Suppressor macrophage treated with lipopolysaccharide for 4 hours (primary cell): Measurements from ENCODE around the gene MOB3B.
A peak's percentile ranks its signal among the peaks of the same experiment; 100 is the strongest.

Experiments
- DNase-seq: peaks from one replicate; pipeline ENCODE4 v3.0.0-alpha.2; 2020

Gene MOB3B

DNA sequence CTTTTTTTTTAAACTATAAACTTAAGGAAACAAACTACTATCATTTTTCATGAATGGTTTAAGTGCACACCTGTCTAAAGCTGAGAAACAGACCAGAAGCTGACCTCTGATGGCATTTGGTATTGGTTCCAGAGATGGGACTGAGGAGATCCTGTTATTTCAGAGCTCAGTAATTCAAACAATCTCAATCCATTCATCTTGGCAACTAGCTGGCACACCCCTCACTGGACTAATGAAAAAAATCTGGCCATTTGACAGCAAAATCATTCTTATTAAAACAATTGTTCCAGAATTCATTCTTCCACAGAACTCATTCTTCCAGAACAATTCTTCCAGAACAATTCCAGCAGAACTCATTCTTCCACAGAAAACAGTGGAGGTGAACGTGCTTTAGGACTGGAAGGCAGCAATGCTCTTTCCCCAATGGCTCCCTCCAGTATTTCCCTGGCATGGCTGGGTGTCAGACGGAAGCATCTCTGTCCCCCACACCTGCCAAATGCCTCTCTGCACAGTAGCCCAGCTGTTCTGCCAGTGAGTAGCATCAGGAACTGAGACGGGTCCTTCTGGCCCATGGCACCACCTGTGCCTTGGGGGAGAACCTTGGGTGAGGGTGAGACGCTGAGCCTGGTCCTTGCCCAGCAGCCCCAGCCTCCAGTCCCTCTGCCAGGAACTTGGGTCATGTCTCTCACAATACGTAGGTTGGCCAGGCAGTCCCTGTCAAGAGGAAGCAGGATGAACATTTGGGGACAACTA is 145.2 kb downstream of the MOB3B start:
- DNase-seq: no peak

DNA sequence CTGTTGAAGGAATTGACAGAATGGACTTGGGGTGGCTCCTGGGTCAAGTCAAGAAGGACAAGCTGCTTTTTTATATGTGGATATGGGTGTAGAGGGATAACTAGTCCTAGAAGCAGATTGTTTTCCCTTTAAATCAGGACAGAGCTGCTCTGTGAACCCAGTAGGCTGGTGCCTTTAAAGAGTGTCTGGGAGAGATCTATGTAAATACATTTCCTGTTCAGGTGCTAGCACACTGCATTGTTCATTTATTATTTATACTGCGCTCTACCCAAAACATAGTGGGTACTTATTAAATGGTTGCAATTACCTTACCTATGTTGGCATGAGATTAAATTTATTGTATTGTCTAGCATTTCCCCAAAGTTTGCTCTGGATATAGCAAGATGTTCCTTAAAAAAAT is 146.1 kb downstream of the MOB3B start:
- DNase-seq: no peak

DNA sequence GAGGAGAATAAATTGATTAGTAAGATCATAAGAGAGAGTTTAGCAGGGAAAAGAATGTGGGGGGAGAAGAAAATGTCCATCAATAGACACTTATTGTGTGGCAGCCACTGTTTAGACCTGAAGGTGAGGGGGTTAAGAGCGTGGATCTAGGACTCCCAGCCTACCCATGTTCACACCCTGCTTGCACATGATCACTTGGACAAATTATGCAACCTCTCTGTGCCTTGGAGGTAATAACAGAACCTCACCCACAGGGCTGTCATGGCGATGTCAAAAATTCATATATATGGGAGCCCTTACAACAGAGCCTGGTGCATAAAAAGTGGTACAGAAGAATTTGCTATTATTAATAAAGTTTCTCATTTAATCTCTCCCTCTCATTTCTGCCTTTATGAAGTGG is 146.6 kb downstream of the MOB3B start:
- no peak for DNase-seq

GRCh38 chr9:27382308-27382707 is 147.3 kb downstream of the MOB3B start:
- DNase-seq: no peak

- DNase-seq: no peak
Observed at GRCh38 chr9:27379311-27380251, 150.0 kb downstream of the MOB3B start.

DNA sequence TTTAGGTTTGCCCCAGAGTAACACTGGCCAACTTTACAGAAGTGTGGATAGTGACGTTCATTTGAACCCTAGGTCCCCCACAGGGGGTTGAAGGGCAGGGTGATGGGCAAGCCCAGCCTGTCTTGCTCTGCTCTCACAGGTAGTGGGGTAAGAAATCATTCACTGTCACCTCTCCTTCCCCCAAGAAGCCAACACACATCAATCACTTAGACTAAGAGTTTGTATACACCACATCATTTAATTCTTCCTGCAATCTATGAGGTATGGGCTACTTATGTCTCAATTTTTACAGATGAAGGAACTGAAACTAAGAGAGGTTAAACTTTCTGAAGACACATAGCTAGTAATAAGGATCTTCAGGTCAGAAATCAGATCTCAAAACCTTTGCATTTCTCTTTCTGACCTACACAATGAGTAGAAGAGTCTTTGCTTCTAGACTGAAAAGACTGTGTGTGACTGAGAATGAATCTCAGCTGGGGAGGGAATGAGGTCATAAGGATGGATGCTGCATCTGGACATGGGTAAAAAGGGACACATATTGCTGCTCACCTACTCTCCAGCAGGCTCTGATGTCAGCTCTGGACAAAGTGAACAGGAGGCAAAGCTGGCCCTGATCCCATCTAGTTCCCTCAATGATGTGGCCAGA is 151.7 kb downstream of the MOB3B start:
- no peak for DNase-seq

DNA sequence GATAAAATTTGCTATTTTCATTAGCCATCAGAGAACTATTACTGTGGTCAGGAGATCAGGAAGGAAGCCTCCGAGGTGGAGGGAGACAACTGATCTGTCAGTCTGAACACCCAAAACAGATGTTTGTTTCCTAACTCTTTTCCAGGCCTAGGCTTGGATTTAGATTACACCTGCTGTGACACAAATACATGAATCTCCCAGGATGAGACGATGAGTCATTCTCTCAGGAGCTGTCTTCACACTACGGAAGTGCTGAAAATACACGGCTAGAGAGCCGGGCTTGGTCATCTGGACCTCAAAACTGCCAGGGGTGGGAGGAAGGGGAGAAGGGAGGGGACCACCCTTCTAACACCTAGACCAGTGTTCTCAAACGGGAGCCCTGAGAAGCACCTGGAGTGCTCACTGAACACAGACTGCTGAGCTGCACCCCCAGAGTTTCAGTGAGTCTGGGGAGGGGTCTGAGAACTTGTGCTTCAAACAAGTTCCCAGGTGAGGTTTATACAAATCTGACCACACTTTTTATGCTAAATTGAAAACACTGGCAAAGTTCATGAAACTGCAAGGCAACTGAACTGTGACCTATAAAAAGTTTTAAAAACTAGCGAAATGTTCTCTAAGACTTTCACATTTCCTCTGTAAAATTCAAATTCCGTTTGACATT is 152.3 kb downstream of the MOB3B start:
- DNase-seq: no peak

- no peak for DNase-seq
Observed at GRCh38 chr9:27373851-27374250, 155.8 kb downstream of the MOB3B start.

- no peak for DNase-seq
Observed at GRCh38 chr9:27372615-27373014, 157.0 kb downstream of the MOB3B start.

GRCh38 chr9:27371382-27371781 is 158.2 kb downstream of the MOB3B start:
- DNase-seq: no peak

- peak; percentile 85 for DNase-seq
Observed at GRCh38 chr9:27369591-27369990, 160.0 kb downstream of the MOB3B start.

DNA sequence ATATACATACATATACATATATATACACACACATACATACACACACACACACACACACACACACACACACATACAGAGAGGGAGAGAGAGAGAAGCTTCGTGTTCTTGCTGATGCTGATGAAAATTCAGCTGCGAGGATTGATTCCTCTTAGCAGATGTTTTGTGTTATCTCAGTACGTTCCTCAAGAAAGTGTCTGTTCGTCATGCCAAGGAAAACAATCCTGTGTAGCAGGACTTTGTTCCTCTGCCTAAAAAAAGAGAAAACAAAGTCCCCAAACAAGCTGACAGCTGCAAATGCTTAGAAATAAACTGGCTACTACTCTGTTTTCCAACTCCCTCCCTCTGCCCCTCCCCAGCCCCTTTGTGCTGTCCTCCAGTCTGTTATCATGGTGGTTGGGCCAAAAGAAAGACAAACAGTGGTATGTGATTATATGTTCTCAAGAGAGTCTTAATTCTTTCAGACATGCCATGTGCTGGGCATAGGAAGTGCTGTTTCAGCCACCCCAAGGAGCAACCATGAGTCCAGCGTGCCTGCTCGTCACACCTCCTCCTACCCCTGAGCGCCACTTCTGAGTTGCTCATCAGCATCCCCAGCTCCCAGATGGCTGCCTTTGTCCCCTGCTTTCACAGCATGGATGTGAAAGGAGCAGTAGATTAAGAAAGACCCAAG is 161.2 kb downstream of the MOB3B start:
- DNase-seq: no peak

DNA sequence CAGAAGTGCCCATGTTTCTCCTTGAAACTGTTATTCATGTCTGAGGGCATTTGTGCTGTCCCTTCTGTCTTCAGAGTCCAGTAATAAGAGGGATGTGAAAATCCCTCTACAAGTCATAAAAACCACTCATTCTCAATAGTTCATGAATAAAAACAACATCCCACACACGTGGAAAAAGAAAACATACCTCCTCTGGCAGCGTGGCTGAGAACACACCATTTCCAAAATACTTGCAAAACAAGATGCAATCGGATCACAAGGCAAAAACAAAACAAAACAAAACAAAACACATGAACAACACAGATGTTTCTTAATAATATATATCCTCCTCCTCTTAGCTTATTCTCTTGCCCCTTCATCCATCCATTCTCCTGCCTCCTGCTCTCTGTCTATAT is 161.7 kb downstream of the MOB3B start:
- DNase-seq: no peak

DNA sequence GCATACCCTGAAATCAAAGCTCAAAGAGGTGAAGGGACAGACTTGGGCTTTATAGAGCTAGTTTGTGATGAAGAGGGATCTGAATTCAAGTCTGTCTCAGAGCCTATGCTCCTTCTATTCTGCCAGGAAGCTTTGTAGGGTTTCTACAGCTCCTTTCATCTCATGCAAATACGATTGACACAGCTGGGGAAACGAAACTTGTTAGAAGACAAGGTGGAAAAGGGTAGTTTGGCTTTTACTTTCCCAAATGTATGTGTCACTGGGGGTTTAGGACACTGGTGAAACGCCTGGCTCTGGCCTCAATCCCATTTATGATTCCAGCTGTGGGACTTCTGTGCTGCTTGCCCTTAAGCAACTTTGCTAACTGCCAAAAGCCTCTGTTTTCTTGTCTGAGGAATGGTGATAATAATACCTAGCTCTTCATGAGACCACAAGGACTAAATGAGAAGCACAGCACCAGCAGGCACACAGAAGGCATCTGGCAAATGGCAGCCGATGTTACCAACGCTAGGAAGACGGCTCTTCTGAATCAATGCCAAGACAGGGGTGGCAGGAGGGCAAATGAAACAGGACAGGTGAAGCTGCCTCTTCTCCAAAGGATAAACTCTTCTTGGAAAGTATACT is 162.3 kb downstream of the MOB3B start:
- peak; percentile 77 for DNase-seq

DNA sequence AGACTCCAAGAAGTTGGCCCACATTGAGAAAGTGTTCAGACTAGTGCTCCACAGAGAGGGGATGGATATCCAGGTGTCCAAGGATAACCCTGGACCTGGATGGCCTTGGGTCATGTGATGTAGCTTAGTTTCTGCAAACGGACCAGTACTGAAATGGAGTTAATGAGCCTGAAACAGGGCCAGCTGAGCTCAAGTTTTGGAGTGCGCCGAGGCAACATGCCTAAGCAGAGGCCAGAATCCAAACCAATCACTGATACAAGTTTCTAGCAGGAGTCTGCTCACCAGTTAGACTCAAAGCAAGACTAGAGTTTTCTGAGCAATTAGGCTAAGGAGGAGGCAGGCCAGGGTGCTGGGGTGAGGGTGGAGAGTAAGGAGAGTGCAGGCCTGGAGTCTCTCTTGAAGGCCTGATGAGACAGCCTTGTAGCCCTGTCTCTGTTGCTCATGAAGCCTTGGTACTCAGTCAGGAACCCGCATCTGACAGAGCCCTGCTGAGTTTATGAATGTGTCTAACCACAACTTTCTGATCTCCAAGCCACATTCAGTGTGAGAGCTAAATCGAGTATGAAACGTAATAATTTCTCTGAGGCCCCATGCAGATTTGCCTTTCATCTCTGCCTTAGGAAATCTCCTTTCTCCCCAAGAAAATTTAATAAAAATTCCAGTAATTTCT is 163.8 kb downstream of the MOB3B start:
- DNase-seq: peak; percentile 36

DNA sequence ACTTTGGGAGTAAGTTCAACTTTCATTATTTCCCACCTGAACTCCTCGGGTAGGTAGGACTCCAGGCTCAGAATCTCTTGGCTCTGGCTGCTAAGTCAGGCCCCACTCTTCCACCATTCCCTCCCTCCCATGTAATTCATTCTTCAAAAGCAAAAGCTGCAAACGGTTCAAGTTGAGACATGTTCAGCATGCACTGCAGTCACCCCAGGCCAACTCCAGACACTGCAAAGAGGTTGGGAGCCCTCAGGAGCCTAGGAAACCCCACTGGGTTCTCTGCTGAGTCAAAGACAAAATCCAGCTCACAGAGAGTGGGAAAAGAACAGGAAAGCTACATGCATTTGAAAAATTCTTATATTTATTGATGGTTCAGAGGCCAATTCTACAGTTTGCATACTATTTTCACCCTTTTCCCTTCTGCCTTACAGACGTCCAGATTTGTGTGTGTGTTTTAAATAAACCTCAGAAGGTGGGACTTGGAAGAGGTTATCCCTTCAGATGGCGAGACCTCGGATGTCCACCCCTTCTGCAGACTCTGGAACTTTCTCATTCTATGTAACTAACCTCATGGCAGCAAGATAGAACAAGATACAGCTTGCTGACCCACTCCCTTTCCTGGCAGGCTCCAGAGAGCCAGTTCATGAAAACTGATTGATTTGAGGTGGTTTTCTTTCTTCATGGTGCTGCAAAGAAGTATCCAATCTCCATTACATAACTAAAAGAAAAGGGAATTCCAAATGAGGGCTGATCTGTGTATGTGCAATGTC is 167.0 kb downstream of the MOB3B start:
- DNase-seq: no peak

DNA sequence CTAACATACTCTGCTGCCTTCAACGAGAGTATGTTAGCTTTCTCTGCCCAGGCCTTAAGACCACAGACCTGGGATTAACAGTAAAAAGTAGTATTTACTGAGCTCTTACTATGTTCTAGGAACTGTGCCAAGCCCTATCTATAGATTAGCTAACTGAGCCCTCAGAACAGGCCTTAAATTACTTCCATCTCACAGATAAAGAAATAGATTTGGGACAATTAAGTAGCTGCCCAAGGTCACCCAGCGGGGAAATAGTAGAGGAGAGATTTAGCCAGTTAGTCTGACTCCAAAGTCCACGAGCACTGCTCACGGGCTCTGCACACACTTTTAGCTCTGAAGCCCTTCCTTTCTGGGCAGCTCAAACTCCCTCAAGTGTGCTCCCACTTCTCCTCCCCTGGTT is 168.1 kb downstream of the MOB3B start:
- DNase-seq: no peak

GRCh38 chr9:27359763-27360162 is 169.9 kb downstream of the MOB3B start:
- DNase-seq: no peak

DNA sequence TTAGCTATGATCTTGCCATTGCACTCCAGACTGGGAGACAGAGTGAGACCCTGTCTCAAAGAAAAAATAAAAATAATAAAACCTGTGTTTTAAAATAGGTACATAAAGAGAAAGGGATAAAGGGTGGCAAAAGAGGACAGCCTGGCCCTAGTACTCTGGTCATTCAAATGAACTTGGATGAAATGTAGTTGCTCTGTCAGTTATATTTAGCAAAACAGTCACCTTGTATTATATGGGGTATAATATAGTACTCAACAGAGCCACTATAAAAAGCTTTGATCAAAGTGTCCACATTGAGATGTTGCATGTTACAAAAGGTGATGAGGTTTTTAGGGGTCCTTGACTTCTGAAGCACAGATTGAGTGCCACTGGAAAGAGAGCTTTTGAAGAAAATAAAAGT is 171.6 kb downstream of the MOB3B start:
- DNase-seq: no peak

DNA sequence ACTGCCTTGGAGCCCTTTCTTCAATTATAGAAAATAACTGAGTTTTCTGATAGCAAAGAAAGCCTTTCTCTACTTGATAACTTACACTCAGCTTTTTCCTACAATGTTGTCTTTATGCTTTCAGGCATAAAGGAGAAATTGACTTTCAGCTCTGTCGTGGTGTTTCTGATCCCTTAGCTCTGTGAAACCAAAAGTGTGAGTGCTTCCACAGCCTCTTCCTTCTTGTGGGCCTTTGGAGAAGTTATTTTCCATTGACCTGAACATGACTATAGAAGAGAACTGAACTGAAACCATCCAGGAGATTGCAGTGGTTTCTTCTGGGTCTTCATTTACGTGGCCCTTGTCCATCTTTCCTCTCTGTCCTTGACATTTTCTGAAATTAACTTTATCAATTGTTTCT is 173.2 kb downstream of the MOB3B start:
- DNase-seq: peak; percentile 82

DNA sequence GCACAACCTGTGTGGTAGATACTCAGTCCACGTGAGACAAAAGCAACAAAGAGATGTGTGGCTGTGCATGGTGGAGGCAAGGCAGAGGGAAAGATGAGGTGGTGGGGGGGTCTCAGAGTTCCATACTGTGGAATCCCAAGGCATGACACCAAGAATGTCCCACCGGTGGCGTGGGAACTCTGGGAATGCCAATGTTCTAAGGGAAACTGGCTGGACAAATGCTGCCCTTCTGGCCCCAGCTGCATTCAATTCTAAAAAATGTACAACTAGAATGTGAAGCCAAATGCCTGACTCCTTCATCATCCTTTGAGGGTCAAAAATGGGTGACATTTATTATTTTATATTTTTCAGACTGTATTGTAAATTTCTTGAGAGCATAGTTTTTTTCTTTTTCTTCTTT is 174.4 kb downstream of the MOB3B start:
- no peak for DNase-seq
